ENCODE data around the gene TFE3.

DNA sequence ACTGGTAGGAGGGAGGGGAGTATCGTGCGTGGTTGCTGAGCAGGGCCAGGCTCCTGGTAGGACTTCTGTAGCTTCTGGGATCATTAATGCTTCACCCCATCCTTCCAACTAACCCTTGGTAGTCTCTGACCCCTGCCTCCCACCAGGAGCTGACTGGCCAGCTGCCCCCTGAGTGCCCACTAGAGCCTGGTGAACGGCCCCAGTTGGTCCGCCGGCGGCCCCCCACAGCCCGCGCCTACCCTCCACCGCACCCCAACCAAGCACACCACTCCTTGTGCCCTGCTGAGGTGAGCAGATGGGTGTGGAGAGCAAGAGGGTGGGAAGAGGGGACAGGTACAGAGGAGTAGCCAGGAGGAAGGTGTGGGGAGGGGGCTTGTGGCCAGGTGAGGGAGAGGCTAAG, 20.6 kb upstream of the TFE3 start:
- TF ChIP-seq, protein P1, sequence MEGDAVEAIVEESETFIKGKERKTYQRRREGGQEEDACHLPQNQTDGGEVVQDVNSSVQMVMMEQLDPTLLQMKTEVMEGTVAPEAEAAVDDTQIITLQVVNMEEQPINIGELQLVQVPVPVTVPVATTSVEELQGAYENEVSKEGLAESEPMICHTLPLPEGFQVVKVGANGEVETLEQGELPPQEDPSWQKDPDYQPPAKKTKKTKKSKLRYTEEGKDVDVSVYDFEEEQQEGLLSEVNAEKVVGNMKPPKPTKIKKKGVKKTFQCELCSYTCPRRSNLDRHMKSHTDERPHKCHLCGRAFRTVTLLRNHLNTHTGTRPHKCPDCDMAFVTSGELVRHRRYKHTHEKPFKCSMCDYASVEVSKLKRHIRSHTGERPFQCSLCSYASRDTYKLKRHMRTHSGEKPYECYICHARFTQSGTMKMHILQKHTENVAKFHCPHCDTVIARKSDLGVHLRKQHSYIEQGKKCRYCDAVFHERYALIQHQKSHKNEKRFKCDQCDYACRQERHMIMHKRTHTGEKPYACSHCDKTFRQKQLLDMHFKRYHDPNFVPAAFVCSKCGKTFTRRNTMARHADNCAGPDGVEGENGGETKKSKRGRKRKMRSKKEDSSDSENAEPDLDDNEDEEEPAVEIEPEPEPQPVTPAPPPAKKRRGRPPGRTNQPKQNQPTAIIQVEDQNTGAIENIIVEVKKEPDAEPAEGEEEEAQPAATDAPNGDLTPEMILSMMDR (IDR thresholded peaks at IDR 0.05): no peak
- no peak for TF ChIP-seq POLR2A (IDR thresholded peaks at IDR 0.05)

Measured in uterus (tissue), 2 donors.